ENCODE results near the gene FAM124B.

Gene FAM124B, protein sequence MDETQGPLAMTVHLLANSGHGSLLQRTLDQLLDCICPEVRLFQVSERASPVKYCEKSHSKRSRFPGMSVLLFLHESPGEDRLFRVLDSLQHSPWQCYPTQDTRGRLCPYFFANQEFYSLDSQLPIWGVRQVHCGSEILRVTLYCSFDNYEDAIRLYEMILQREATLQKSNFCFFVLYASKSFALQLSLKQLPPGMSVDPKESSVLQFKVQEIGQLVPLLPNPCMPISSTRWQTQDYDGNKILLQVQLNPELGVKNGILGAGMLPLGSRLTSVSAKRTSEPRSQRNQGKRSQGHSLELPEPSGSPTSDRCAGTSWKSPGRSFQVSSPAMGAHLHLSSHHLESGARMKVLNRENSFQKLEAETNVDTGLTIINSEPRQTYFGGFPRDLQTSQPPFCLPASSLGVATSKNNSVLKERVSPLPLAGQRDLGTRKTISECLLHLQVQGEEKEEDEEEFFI

GRCh38 chr2:224401641-224402342 is at the start of gene FAM124B:
Gene FAM124B, minus strand, starts transcription at chr2:224402107. Its CDS starts 339 bp downstream, at chr2:224401768.
- DNase-seq = peak; percentile 63

- DNase-seq = peak; percentile 35
These were observed 47.6 kb upstream of the FAM124B start for GRCh38 chr2:224449212-224450147.

GRCh38 chr2:224448236-224448635 is 46.3 kb upstream of the FAM124B start:
- no peak for DNase-seq

- no peak for DNase-seq
These were observed 42.9 kb upstream of the FAM124B start for GRCh38 chr2:224444783-224445182.

DNA sequence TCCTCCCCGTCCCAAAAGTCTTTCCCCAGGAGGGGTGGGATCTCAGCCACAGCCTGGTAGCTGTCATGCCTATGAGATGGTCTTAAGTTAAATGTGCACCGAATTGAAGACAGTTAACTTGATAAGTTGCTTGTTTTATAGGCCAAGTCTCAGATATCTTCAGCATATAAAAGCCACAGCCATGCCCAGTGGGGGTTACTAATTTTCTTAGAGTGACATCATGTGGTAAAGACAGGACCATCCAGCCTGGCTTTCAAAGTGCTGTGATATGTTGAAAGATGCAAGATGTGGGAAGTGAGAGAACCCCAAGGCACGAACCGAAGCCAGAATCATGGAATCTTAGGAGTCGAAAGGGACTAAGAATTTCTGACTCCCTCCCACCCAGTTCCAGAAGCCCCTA is 42.1 kb upstream of the FAM124B start:
- DNase-seq = no peak

DNA sequence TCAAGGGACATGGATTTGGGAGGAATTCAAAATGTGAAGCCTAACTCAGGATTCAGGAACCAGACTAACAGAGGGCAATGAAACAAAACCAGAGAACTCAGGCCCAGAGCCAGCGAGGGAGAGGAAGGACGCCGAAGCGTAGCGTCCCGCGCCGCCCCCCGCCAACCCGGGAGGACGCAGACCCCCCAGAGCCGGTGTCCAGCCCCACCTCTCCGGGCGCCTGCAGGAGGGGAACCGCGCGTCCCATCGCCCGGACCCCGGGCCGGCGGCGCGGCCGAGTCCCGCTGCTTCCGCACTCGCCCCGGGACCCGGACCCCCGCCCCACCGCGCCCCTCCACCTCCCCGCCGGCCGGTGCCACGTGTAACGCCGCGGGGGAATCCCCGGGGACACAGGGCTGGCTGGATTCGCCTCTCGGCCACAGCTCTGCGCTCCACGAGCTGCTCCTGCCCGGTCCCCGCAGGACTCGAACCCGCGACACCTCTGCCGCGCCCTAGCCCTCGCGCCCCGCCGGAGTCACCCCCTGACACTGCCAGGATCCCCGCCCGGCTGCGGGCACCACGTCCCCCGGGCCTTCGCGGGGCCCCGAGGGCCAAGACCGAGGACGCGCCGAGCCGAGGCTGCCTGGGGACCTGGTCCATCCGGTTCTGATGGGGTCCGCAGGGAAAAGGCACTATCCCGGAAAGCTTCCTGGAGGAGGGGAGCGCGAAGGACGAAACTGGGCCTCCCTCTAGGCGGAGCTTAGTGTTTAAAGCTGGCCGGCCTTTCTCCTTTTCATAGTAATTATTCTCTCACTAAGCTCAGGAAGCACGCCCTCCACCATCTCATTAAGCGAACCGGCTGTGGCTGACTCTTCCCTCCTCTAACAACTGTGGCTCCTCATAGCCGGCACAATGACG is 40.4 kb upstream of the FAM124B start:
- peak; percentile 22 for DNase-seq

DNA sequence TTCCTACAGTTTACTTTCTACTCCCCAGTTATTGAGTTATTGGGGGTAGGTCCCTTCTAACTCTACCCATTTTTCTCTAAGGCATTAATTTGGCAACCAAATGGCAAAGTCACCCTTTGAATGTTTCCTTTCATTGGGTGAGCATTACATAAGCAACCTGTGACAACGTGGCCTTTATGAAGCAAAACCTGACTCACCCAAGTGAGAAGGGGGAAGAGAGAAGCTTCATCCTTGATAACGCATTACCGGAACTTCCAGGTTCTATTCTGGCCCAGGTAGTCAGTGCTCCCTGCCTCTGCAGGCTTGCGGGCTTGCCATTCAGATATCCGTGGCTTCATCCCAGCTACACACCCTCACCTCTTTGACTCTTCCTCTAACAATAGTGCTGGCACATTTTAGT is 39.1 kb upstream of the FAM124B start:
- DNase-seq = no peak

GRCh38 chr2:224438726-224439125 is 36.8 kb upstream of the FAM124B start:
- DNase-seq = no peak

DNA sequence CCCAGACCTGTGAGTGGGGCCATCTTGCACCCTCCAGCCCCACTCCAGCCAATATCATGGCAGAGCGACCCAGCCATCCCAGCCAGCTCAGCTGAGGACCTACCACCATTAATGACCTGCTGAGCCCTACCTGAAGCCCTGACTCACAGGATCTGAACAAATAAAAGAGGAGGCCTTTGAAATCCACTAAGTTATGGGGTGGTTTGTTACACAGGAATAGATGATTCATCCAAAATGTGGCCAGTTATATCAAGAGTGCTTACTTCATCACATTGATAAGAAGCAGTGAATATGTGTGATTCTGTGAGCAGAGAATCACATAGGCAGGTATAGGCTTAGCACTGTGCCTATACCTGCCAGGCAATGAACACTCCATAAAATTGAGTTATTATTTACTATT is 34.7 kb upstream of the FAM124B start:
- DNase-seq = no peak

DNA sequence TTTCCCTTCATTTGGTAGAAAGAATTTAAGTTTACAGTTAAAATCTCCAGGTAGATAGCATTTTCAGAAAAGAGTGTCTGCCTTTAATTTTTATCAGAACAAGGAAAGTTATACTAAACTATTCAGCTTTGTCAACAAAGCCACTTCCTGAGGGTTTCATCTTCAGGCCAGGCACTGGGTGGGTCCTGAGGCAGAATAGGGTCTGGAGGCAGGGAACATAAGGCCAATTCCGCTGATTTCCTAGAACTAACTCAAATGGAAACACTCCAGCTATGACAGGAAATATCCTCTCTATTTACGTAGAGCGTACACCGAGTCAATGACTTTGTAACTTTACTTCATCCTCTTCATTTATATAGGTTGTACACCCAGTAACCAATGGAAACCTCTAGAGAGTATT is 32.7 kb upstream of the FAM124B start:
- no peak for DNase-seq

- DNase-seq = no peak
These were observed 31.5 kb upstream of the FAM124B start for GRCh38 chr2:224433442-224433841.

GRCh38 chr2:224432003-224432579 is 30.2 kb upstream of the FAM124B start:
- DNase-seq = no peak

- DNase-seq = no peak
These were observed 27.5 kb upstream of the FAM124B start for GRCh38 chr2:224429441-224429810.

DNA sequence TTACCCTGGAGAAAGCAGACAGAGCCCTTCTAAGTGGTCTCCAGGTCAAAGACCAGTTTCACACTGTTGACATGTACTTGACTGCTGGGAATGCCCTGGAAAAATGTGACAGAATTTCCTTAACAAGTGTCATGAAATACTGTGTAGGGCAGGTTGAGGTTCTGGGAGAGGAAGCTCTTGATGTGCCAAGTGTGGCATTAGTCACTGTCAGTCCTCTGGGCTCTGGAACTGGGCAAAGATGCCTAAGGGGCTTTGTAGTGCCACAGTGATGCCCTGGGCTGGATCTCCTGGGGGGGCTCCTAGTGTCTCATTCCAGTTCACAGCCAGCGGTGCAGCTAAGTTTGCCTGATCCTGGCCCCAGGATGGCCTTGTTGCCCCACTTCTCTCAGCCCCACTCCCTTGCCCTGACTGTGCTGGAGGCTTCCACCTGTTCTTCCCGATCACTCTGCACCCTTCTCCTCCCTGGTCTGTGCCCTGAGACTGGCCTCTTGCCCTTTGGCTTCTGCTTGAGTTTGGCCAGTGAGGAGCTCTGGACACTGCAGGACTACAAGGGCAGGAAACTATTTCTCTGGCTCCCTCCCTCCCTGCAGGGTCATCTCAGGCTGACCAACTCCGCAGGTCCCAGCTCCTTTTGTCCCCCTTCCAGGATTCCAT is 27.0 kb upstream of the FAM124B start:
- DNase-seq = no peak

DNA sequence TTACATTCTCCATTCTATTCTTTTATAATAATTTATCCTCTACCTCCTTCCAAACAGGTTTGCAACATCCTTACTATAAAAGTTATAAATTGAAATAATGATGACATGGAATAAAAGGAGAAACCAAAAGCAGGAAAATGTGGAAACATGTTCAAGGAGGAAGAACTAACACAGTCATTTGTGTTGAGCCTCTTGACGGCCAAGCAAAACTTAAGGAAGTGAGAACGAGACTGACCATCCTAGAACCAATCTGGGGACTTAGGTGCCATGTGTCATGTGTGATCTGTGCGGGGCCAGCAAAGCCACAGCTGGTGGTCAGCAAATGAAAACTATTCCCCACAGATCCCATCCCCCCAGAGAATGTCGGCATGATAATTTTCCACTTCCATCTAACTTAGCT is 25.6 kb upstream of the FAM124B start:
- no peak for DNase-seq

GRCh38 chr2:224426656-224427055 is 24.7 kb upstream of the FAM124B start:
- DNase-seq = no peak

- no peak for DNase-seq
These were observed 19.2 kb upstream of the FAM124B start for GRCh38 chr2:224421065-224421464.

DNA sequence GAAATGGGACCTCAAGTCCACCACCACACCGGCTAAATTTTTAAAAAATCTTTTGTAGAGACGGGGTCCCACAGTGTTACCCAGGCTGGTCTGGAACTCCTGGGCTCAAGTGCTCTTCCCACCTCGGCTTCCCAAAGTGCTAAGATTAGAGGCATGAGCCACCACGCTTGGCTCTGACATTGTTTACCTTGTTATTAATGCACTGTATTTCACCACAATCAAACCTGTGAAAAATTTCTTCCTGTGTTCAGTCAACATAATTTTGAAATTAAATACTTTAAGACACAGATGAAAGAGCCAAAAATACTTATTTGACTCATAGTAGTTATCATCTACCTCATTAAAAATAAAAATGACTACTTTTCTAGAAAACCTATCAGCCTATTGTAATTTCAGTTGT is 16.0 kb upstream of the FAM124B start:
- no peak for DNase-seq

- DNase-seq = no peak
These were observed 15.4 kb upstream of the FAM124B start for GRCh38 chr2:224417361-224417729.

DNA sequence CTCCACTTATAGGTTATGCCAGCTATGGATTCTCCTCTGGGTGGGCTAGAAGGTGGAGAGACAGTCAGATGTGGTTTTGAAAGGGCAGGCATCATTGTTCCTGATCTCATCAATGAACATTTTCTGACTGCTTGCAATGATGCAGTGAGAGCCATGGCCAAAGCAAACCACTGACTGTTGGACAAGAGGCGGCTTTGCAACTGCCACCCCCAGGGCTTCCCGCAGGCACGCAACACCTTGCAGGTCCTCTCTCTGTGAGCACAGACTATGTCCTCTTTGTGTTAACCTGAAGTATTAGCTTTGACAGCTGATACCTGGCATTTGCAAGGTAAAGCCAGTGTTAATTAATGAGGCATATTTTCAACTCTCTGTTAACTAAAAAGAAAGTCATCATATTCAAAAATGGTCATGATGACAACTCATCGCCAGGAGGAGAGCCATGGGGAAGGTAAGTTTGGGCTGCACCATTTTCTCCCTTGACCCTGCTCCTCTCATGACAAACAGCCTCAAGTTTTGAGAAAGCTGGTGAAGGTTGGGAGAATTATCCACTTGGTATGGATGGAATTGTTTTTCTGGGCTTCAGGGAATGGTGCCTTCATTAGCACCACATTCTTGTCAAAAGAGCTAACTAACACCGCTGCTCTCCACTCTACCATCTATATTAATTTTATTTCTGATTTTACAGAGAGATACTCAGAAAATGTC is 14.9 kb upstream of the FAM124B start:
- DNase-seq = no peak

DNA sequence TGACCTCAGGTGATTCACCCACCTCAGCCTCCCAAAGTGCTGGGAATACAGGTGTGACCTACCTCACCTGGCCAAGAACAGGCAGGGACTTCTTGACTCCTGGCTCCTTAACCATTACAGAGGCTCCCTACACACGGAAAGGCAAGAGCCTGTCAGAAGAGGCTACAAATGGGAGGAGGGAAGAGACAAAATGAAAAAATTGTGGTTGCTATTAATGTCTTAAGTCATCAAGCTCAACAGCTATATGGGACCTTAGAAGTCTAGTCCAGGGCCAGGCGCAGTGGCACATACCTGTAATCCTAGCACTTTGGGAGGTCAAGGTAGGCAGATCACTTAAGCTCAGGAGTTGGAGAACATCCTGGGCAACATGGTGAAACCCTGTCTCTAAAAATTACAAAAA is 11.5 kb upstream of the FAM124B start:
- no peak for DNase-seq

Measured in EL (cell line).